Hepatocyte (in vitro differentiated cells): Measurements from ENCODE around the gene LUC7L2.
"Not testable (repeated sequence)": the region's sequence is repeated elsewhere in the genome, so short reads cannot be mapped to it uniquely, and the experiment has no call there.

Experiments
- CTCF ChIP-seq: fragments of 200-600 bp; sonication (generic); IDR thresholded peaks from 2 replicates; pipeline ENCODE4 v1.5.1; 2016; ENCODE audit warnings: antibody characterized with exemption, mild to moderate bottlenecking; ENCODE audit not compliant: poor library complexity
- EZH2 ChIP-seq: fragments of 200-600 bp; sonication (generic); IDR thresholded peaks from 2 replicates; pipeline ENCODE4 v1.6.1; 2016; ENCODE audit warnings: antibody characterized with exemption, mild to moderate bottlenecking, borderline replicate concordance

- TF ChIP-seq CTCF, EZH2: not testable (repeated sequence)
These were observed 66.0 kb downstream of the LUC7L2 start for GRCh38 chr7:139425701-139426100.
